NB4 (cell line): ENCODE measurements around the gene CHRDL2.

Experiments
- DNase-seq: peaks from one replicate; pipeline ENCODE4 v3.0.0; 2010; ENCODE audit warnings: low read depth
- H3K4me3 ChIP-seq: one replicate; pipeline ENCODE4 v1.5.1; 2011; ENCODE audit warnings: mild to moderate bottlenecking, low read depth, low read length, moderate library complexity
- MYC ChIP-seq: IDR thresholded peaks from 2 replicates; pipeline ENCODE4 v1.6.1; 2011; ENCODE audit warnings: low read depth, low read length
- POLR2A ChIP-seq: IDR thresholded peaks from 2 replicates; pipeline ENCODE4 v1.6.1; 2011; ENCODE audit warnings: mild to moderate bottlenecking; ENCODE audit not compliant: insufficient read length; ENCODE audit errors: extremely low read depth
- TF ChIP-seq, protein P1 (sequence below): IDR thresholded peaks from one replicate; pipeline ENCODE4 v1.5.1; 2012; ENCODE audit warnings: low read depth, low read length
- TF ChIP-seq, protein P2 (sequence below): IDR thresholded peaks from 2 replicates; pipeline ENCODE4 v1.6.1; 2011; ENCODE audit warnings: low read depth, low read length

The CHRDL2 gene

GRCh38 chr11:74720596-74721478 lies 10.4 kb downstream of the CHRDL2 start:
- TF ChIP-seq, protein P1, sequence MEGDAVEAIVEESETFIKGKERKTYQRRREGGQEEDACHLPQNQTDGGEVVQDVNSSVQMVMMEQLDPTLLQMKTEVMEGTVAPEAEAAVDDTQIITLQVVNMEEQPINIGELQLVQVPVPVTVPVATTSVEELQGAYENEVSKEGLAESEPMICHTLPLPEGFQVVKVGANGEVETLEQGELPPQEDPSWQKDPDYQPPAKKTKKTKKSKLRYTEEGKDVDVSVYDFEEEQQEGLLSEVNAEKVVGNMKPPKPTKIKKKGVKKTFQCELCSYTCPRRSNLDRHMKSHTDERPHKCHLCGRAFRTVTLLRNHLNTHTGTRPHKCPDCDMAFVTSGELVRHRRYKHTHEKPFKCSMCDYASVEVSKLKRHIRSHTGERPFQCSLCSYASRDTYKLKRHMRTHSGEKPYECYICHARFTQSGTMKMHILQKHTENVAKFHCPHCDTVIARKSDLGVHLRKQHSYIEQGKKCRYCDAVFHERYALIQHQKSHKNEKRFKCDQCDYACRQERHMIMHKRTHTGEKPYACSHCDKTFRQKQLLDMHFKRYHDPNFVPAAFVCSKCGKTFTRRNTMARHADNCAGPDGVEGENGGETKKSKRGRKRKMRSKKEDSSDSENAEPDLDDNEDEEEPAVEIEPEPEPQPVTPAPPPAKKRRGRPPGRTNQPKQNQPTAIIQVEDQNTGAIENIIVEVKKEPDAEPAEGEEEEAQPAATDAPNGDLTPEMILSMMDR: no peak
- TF ChIP-seq MYC (no peak), POLR2A (no peak)
- TF ChIP-seq, protein P2, sequence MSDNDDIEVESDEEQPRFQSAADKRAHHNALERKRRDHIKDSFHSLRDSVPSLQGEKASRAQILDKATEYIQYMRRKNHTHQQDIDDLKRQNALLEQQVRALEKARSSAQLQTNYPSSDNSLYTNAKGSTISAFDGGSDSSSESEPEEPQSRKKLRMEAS: no peak
- no peak overlapping the region for H3K4me3 ChIP-seq
- peak; percentile 58 for DNase-seq

DNA sequence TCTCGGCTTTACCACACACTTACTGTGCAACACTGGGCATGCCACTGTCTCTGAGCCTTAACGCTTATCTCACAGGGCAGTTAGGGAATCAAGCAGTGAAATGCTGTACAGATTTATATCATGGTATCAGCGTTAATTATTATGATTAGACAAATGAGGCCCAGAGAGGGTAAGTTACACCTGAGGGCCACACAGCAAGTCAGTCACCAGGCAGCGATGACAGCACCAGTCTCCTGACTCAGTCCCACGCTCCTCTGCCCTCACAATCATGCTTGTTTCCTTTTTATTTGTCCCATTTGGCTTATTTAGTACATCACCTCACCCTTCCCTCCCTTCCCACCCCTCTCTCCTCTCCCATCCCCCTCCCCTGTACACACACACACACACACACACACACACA lies 12.2 kb downstream of the CHRDL2 start:
- no peak overlapping the region for H3K4me3 ChIP-seq
- TF ChIP-seq, protein P2: no peak
- no peak for TF ChIP-seq MYC
- TF ChIP-seq, protein P1: no peak
- TF ChIP-seq POLR2A: no peak
- no peak for DNase-seq

DNA sequence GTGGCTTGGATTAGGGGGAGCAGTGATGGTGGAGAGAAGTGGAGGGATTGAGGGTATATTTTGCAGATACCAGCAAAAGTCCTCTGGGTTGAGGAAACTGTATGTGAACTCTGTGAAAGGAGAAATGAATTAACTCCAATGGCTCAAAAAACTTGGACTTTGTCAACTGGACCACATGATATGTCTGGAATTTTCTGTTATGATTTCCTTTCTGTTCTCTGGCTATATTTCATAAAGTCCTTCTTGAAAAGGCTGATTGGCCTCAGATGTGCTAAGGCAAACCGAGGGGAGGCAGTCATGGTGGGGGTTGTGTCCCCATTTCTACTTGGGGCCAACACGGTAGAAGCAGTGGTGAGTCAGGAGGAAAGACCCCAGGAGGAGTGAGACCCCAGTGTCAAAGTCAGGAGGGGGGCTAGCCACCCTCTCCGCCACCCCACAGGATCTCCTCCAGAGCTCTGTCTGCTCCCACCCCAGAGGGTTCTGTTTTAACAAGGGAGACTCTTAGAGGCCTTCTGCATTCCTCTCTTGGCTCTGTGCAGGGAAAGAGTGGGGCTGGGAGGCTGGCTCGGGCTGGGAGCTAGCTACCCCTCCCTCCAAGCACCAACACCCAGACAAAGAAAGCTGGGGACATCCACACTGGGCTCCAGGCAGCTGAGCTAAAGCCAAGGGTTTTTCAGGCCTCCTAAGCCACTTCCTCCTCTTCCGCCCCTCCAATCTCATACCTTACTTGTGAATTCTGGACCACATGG lies 13.8 kb downstream of the CHRDL2 start:
- no peak for DNase-seq
- TF ChIP-seq MYC (no peak), POLR2A (no peak)
- TF ChIP-seq, protein P2: no peak
- TF ChIP-seq, protein P1: no peak
- no peak overlapping the region for H3K4me3 ChIP-seq

DNA sequence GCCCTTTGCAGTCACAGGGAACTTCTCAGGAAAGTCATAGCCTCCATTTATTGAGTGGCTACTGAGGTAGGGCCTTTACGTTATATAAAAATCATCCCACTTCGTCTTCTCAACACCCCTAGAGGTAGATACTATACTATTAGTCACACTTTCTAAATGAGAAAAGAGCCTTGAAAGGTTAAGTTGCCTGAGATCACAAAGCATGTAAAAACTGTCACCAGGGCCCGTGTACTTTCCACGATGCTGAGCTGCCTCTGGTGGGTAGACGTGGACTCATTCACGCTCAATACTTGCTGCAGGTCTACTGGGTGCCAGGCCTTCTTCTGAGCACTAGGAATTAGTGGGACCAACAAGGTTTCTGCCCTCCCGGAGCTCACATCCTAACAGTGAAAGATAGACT lies 16.3 kb downstream of the CHRDL2 start:
- no peak for DNase-seq
- H3K4me3 ChIP-seq: no peak overlapping the region
- TF ChIP-seq, protein P1: no peak
- TF ChIP-seq MYC: no peak
- no peak for TF ChIP-seq POLR2A
- TF ChIP-seq, protein P2: no peak

- no peak for DNase-seq
- no peak overlapping the region for H3K4me3 ChIP-seq
- TF ChIP-seq, protein P2: no peak
- TF ChIP-seq POLR2A (no peak), MYC (no peak)
- TF ChIP-seq, protein P1: no peak
These were observed 17.5 kb downstream of the CHRDL2 start for GRCh38 chr11:74713686-74714085.
